ENCODE data around the gene CDH6. TPM values are rescaled to one million over a fixed set of nuclear protein-coding genes. Genes with fewer than 3 reads are reported as not detected.

The CDH6 gene
- total and polyA plus RNA-seq, 2 donors (not counting 3 experiments of a cell fraction or from before 2014, with no cell fraction given), result 0.06 TPM; not detected in 1

GRCh38 chr5:31217446-31217845 is 24.0 kb downstream of the CDH6 start:
- Histone ChIP-seq H3K27me3 (ENCODE audit: control insufficient read depth in 2 of 2, insufficient read depth in 2 of 2, low read length in 2 of 2) (no peaks in the 10 kb centered on the region), H3K4me2 (ENCODE audit: insufficient read depth, low read length) (no peak overlapping the region), H3K9me3 (replicated peaks; ENCODE audit: control insufficient read depth, insufficient read depth, low read length) (no peaks in the 10 kb centered on the region), H3K36me3 (ENCODE audit: control insufficient read depth in 2 of 2, extremely low read depth in 1 of 2, insufficient read depth in 2 of 2, low read length in 2 of 2) (no peaks in the 10 kb centered on the region), H2AFZ (ENCODE audit: low read depth, low read length) (no peak overlapping the region), H3K4me1 (ENCODE audit: control insufficient read depth, extremely low read depth, insufficient read depth, low read length) (no peaks in the 10 kb centered on the region), H4K20me1 (replicated peaks; ENCODE audit: control insufficient read depth, extremely low read depth, insufficient read depth, low read length) (no peaks in the 10 kb centered on the region), H3K4me3 (replicated peaks in 1 of 3; ENCODE audit: insufficient read depth in 1 of 3, low read depth in 1 of 3, low read length in 3 of 3) (no peak overlapping the region), H3K9ac (replicated peaks; ENCODE audit: extremely low read depth, insufficient read depth, low read length) (no peak overlapping the region), H3K27ac (ENCODE audit: insufficient read depth, low read depth, low read length) (no peak overlapping the region), H3K9me1 (replicated peaks; ENCODE audit: control insufficient read depth, extremely low read depth, insufficient read depth, low read length) (no peaks in the 10 kb centered on the region), H3K79me2 (ENCODE audit: control insufficient read depth, insufficient read depth, low read length) (no peaks in the 10 kb centered on the region)
- intact Hi-C loops (cut with micrococcal nuclease) (no loop called here), dilution Hi-C loops (cut with MboI; ENCODE audit: extremely low pct_ligation_motif_present, low sequenced_read_pairs) (no loop called here)
- TF ChIP-seq JUN (IDR thresholded peaks at IDR 0.05; ENCODE audit: borderline replicate concordance, insufficient read depth, insufficient read length, low read depth), result no peak
- no peak for TF ChIP-seq POLR2A (IDR thresholded peaks at IDR 0.05; ENCODE audit: low read depth, low read length)
- TF ChIP-seq MYC (IDR thresholded peaks at IDR 0.05; ENCODE audit: low read depth, low read length), result no peak
- no peak for TF ChIP-seq EZH2 (IDR thresholded peaks at IDR 0.05; ENCODE audit: borderline replicate concordance, low read depth, low read length, severe bottlenecking)
- TF ChIP-seq FOS (IDR thresholded peaks at IDR 0.05; ENCODE audit: borderline replicate concordance, insufficient read depth, low read length), result no peak
- TF ChIP-seq GATA2 (IDR thresholded peaks at IDR 0.05; ENCODE audit: insufficient read depth, insufficient read length, low read depth, low read length), result no peak
- TF ChIP-seq, protein P1, sequence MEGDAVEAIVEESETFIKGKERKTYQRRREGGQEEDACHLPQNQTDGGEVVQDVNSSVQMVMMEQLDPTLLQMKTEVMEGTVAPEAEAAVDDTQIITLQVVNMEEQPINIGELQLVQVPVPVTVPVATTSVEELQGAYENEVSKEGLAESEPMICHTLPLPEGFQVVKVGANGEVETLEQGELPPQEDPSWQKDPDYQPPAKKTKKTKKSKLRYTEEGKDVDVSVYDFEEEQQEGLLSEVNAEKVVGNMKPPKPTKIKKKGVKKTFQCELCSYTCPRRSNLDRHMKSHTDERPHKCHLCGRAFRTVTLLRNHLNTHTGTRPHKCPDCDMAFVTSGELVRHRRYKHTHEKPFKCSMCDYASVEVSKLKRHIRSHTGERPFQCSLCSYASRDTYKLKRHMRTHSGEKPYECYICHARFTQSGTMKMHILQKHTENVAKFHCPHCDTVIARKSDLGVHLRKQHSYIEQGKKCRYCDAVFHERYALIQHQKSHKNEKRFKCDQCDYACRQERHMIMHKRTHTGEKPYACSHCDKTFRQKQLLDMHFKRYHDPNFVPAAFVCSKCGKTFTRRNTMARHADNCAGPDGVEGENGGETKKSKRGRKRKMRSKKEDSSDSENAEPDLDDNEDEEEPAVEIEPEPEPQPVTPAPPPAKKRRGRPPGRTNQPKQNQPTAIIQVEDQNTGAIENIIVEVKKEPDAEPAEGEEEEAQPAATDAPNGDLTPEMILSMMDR (IDR thresholded peaks at IDR 0.05; ENCODE audit: extremely low read depth in 1 of 2, insufficient read depth in 1 of 2, low read depth in 1 of 2, low read length in 2 of 2), result no peak
- no peak for TF ChIP-seq MAX (IDR thresholded peaks at IDR 0.05; ENCODE audit: insufficient read depth, insufficient read length)
- TF ChIP-seq POLR2AphosphoS5 (IDR thresholded peaks at IDR 0.05; ENCODE audit: insufficient read depth, low read depth, low read length), result no peak
- CTCF ChIA-PET, result interaction anchor here (1.3 kb wide), 1 partner anchor 15 kb away, joined by 4 read pairs; no protein-coding TSS in a partner anchor
- BruUV-seq (replicated peaks), result no TSS peak
- FAIRE-seq, result no peak
- POLR2A ChIA-PET, result no interaction called here
- no peak for DNase-seq (ENCODE audit: low read depth, low spot score)
